CD4-positive, alpha-beta T cell (primary cell): ENCODE data around the gene UBALD1. TPM values are rescaled to one million over a fixed set of nuclear protein-coding genes. Genes with fewer than 3 reads are reported as not detected.

ENCODE experiments used
- ATAC-seq: fragments of 200-7000 bp; cut with Tn5 transposase; one replicate; pipeline ENCODE4 v1.10.0; 2022; ENCODE audit warnings: mild to moderate bottlenecking; ENCODE audit not compliant: poor library complexity
- CTCF ChIA-PET: fragments of 350-600 bp; sonication (Branson Sonifier 250); formaldehyde crosslinking; loops from one replicate; lab custom pipeline; 2021; ENCODE audit warnings: antibody characterized with exemption, inconsistent platforms; lab: Charles Lee
- POLR2A ChIA-PET: fragments of 350-600 bp; sonication (Branson Sonifier 250); formaldehyde crosslinking; loops from one replicate; lab custom pipeline; 2021; ENCODE audit warnings: antibody characterized with exemption, inconsistent platforms; lab: Charles Lee
- DNase-seq, 14 experiments: peaks; one replicate each; pipeline ENCODE4 v3.0.0-alpha.2; 2013 to 2020; ENCODE audit warnings: mixed read lengths in 2 of 14
- H3K27ac ChIP-seq, 2 donors: one replicate each; pipeline versions ENCODE4 v1.5.1 to v1.7.0; 2013; ENCODE audit warnings: low read length in 2 of 2, low read depth in 1 of 2, mild to moderate bottlenecking in 1 of 2
- H3K27me3 ChIP-seq, 2 experiments: 1 replicate in 1 of 2; 2 replicates in 1 of 2; pipeline versions ENCODE4 v1.6.1 to v1.7.0; 2013; ENCODE audit warnings: low read length in 2 of 2, control low read depth in 1 of 2, mild to moderate bottlenecking in 1 of 2, moderate library complexity in 1 of 2; ENCODE audit not compliant: insufficient read depth in 2 of 2, control insufficient read depth in 1 of 2
- H3K36me3 ChIP-seq: one replicate; pipeline ENCODE4 v1.6.1; 2013; ENCODE audit warnings: low read length, control low read depth; ENCODE audit not compliant: insufficient read depth
- H3K4me1 ChIP-seq: one replicate; pipeline ENCODE4 v1.6.1; 2013; ENCODE audit warnings: low read length, control low read depth; ENCODE audit not compliant: insufficient read depth
- H3K4me3 ChIP-seq: one replicate; pipeline ENCODE4 v1.5.1; 2013; ENCODE audit warnings: mild to moderate bottlenecking, low read length, moderate library complexity
- H3K9me3 ChIP-seq, 2 experiments: 1 replicate in 1 of 2; 2 replicates in 1 of 2; pipeline versions ENCODE4 v1.6.1 to v1.7.0; 2013; ENCODE audit warnings: low read length in 2 of 2, mild to moderate bottlenecking in 2 of 2, control low read depth in 1 of 2, moderate library complexity in 1 of 2; ENCODE audit not compliant: control insufficient read depth in 1 of 2, insufficient read depth in 1 of 2
- H3K27ac Mint-ChIP-seq: one replicate; pipeline ENCODE4 v1.8.0; 2020; ENCODE audit warnings: mixed read lengths
- H3K27me3 Mint-ChIP-seq: one replicate; pipeline ENCODE4 v1.8.0; 2021; ENCODE audit warnings: mixed read lengths
- H3K36me3 Mint-ChIP-seq: one replicate; pipeline ENCODE4 v1.8.0; 2021; ENCODE audit warnings: low read depth, mixed read lengths
- H3K4me1 Mint-ChIP-seq: one replicate; pipeline ENCODE4 v1.8.0; 2021; ENCODE audit warnings: low read depth, mixed read lengths
- H3K4me3 Mint-ChIP-seq: one replicate; pipeline ENCODE4 v1.8.0; 2020; ENCODE audit warnings: mild to moderate bottlenecking, mixed read lengths
- H3K9me3 Mint-ChIP-seq: one replicate; pipeline ENCODE4 v1.8.0; 2020; ENCODE audit warnings: mixed read lengths
- intact Hi-C, 2 experiments: fragments of 100-400 bp; cut with DNase I in 1 of 2; cut with micrococcal nuclease in 1 of 2; formaldehyde crosslinking; loops; one replicate each; pipeline versions ENCODE4 v1.15.1 to v1.9.0; 2023 to 2025; cut with DNase I, micrococcal nuclease
- total RNA-seq, 174 experiments: library from RNA in 2 of 174; stranded (reverse) in 2 of 174; gene quantifications; one replicate each; pipeline ENCODE4 v1.2.3 and lab custom pipeline; 2021 to 2026
- TF ChIP-seq, protein P1 (sequence below): fragments of 200-600 bp; IDR thresholded peaks from one replicate; pipeline ENCODE4 v1.8.0; 2022; ENCODE audit warnings: antibody characterized with exemption, mild to moderate bottlenecking

Gene UBALD1
- total RNA-seq, 2 experiments from 2014 or later, result 17.5 to 19.3 TPM

- Histone ChIP-seq H3K4me1 (peaks cover 29% of the 10 kb centered on the region), H3K36me3 (peaks cover 4% of the 10 kb centered on the region), H3K27me3 (no peaks in the 10 kb centered on the region), H3K4me3 (no peak overlapping the region), H3K9me3 (no peaks in the 10 kb centered on the region), H3K27ac (no peak overlapping the region)
- Mint-ChIP-seq H3K27ac (peak overlapping the region; percentile 14), H3K27me3 (no peaks in the 10 kb centered on the region), H3K4me3 (peak overlapping the region; percentile 30), H3K4me1 (peaks cover 40% of the 10 kb centered on the region), H3K36me3 (peaks cover 28% of the 10 kb centered on the region), H3K9me3 (no peaks in the 10 kb centered on the region)
- ATAC-seq (no peak), DNase-seq (no peak)
- ChIA-PET POLR2A (interaction anchor here (0.6 to 1.8 kb wide), 2 partner anchors 12 to 209 kb away, joined by 5 to 6 read pairs; no protein-coding TSS in a partner anchor), CTCF (no interaction called here)
- intact Hi-C loops, result no loop called here
- TF ChIP-seq, protein P1, sequence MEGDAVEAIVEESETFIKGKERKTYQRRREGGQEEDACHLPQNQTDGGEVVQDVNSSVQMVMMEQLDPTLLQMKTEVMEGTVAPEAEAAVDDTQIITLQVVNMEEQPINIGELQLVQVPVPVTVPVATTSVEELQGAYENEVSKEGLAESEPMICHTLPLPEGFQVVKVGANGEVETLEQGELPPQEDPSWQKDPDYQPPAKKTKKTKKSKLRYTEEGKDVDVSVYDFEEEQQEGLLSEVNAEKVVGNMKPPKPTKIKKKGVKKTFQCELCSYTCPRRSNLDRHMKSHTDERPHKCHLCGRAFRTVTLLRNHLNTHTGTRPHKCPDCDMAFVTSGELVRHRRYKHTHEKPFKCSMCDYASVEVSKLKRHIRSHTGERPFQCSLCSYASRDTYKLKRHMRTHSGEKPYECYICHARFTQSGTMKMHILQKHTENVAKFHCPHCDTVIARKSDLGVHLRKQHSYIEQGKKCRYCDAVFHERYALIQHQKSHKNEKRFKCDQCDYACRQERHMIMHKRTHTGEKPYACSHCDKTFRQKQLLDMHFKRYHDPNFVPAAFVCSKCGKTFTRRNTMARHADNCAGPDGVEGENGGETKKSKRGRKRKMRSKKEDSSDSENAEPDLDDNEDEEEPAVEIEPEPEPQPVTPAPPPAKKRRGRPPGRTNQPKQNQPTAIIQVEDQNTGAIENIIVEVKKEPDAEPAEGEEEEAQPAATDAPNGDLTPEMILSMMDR, result no peak
Observed at GRCh38 chr16:4628283-4628682, 13.6 kb upstream of the UBALD1 start.

DNA sequence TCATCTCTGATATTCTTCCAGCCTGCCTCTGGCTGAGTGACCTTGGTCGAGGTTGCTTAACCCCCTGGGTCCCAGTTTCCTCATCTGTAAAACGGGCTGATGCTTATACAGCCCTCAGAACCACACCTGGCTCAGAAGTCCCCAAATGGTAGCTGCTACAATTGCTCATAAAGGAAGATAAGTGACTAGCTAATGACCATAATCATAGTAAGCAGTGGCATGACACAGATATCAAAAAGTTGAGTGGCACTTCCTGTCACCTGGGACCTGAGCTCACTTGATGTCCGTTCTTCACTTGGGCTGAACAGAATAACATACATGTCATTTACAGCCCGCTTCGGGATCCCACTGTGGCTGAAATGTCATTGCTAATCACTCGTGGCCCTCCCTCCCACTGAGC lies 11.7 kb upstream of the UBALD1 start:
- Histone ChIP-seq H3K9me3 (no peaks in the 10 kb centered on the region), H3K27me3 (no peaks in the 10 kb centered on the region), H3K36me3 (peaks cover 2% of the 10 kb centered on the region), H3K4me1 (peaks cover 29% of the 10 kb centered on the region), H3K27ac (peak overlapping the region; percentile 4 to 72), H3K4me3 (peak overlapping the region; percentile 85)
- ATAC-seq (no peak), DNase-seq (no peak)
- H3K4me1 Mint-ChIP-seq, result peaks cover 38% of the 10 kb centered on the region
- H3K4me3 Mint-ChIP-seq, result peak overlapping the region; percentile 95
- intact Hi-C loops, result no loop called here
- no peaks in the 10 kb centered on the region for H3K27me3 Mint-ChIP-seq
- H3K36me3 Mint-ChIP-seq, result peaks cover 20% of the 10 kb centered on the region
- H3K27ac Mint-ChIP-seq, result peak overlapping the region; percentile 94
- CTCF ChIA-PET, result interaction anchor here (0.9 to 3.0 kb wide), 3 partner anchors 11 to 24 kb away, joined by 3 to 28 read pairs (median 4); partner anchors contain the start of gene UBALD1
- no peaks in the 10 kb centered on the region for H3K9me3 Mint-ChIP-seq
- POLR2A ChIA-PET, result interaction anchor here (1.0 to 4.3 kb wide), 3 partner anchors 11 to 67 kb away, joined by 3 to 54 read pairs (median 15); partner anchors contain the start of genes NUDT16L1 and UBALD1
- TF ChIP-seq, protein P1, result no peak

DNA sequence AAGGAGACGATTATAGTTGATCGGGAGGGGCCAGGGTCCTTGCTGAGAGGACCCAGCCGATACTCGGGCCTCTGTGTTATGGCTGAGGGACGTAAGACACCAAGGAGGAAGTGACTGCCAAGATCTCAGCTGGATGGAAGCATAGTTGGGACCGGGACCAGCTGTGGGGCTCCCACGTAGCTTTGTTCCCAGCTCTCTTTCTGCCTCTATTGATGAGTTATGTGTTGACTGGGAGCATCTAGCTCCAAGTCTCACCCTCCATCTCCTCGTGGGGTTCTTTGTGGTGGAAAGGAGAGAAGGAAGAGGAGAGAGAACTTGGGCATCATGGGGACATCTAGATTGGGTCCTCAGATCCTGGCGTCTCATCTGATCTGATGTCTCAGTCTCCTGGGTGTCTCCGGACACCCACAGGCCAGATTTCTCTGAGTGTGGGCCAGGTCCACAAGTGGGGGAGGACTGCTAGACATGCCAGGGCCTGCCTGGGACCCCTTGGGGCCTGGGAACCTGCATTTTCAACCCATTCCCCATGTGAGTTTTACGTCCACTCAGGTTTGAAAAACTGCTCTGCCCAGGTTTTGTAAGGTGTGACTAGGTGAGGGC lies 11.0 kb upstream of the UBALD1 start:
- TF ChIP-seq, protein P1, result no peak
- no peaks in the 10 kb centered on the region for H3K9me3 ChIP-seq
- no peaks in the 10 kb centered on the region for H3K9me3 Mint-ChIP-seq
- peaks cover 29% of the 10 kb centered on the region for H3K4me1 ChIP-seq
- peaks cover 33% of the 10 kb centered on the region for H3K4me1 Mint-ChIP-seq
- H3K27ac ChIP-seq, result peak overlapping the region; percentile 72 to 75
- H3K4me3 ChIP-seq, result peak overlapping the region; percentile 85
- H3K4me3 Mint-ChIP-seq, result peak overlapping the region; percentile 95
- DNase-seq (no peak), ATAC-seq (no peak)
- intact Hi-C loops, result loop anchor here (2.0 kb wide), 3 partner anchors 25 to 141 kb away; partner anchors contain the start of genes NUDT16L1 (in 2 of the 2) and ZNF500 (in 1 of the 2)
- H3K36me3 Mint-ChIP-seq, result peaks cover 15% of the 10 kb centered on the region
- ChIA-PET POLR2A (interaction anchor here (0.6 to 4.3 kb wide), 7 partner anchors 10 to 120 kb away, joined by 3 to 54 read pairs (median 7); partner anchors contain the start of genes CDIP1, NUDT16L1 and UBALD1), CTCF (interaction anchor here (1.9 to 3.0 kb wide), 3 partner anchors 10 to 109 kb away, joined by 6 to 28 read pairs (median 10); partner anchors contain the start of genes ANKS3, DNAAF8 and UBALD1)
- no peaks in the 10 kb centered on the region for H3K27me3 Mint-ChIP-seq
- H3K36me3 ChIP-seq, result peaks cover 2% of the 10 kb centered on the region
- H3K27ac Mint-ChIP-seq, result peak overlapping the region; percentile 94
- no peaks in the 10 kb centered on the region for H3K27me3 ChIP-seq
